GM10248 (cell line): ENCODE measurements around the gene COQ9.

Source experiments
- CTCF ChIA-PET: fragments of 300-600 bp; sonication (Branson Sonifier 250); formaldehyde crosslinking; extraction: SDS; loops from one replicate; lab custom pipeline; 2021; ENCODE audit warnings: antibody characterized with exemption; lab: Yijun Ruan, JAX
- POLR2A ChIA-PET: fragments of 350-650 bp; sonication (Branson Sonifier 250); formaldehyde crosslinking; extraction: SDS; loops from one replicate; lab custom pipeline; 2020; ENCODE audit warnings: antibody characterized with exemption; lab: Yijun Ruan, JAX
- DNase-seq: peaks from one replicate; pipeline ENCODE4 v3.0.0; 2012; ENCODE audit errors: extremely low spot score
- TF ChIP-seq, protein P1 (sequence below): IDR thresholded peaks from 2 replicates; pipeline ENCODE4 v1.5.1; 2012; ENCODE audit warnings: mild to moderate bottlenecking, low read depth; ENCODE audit errors: extremely low read depth, missing control alignments, control extremely low read depth

Gene COQ9

DNA sequence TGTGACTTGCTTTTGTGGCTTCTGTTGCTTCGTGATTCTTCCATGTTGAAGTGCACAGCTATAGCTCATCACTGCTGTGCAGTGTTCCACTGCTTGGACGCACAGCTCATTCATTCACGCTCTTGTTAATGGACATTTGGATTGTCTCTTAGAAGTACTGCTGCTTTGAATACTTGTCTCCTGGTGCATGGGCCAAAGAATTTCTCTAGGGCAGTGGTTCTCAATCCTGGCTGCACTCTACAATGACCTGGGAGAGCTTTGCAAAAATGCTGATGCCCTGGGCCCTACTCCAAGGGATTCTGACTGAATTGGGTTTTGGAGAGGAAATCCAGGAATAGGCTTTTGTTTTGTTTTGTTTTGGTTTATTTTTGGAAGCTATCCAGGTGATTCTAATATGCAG is 22.7 kb upstream of the COQ9 start:
- POLR2A ChIA-PET = interaction anchor here (0.5 kb wide), 1 partner anchor 47 kb away, joined by 3 read pairs; no protein-coding TSS in a partner anchor
- CTCF ChIA-PET = interaction anchor here (1.4 to 17.8 kb wide), 4 partner anchors 7 to 120 kb away, joined by 4 to 454 read pairs (median 18); no protein-coding TSS in a partner anchor
- TF ChIP-seq, protein P1, sequence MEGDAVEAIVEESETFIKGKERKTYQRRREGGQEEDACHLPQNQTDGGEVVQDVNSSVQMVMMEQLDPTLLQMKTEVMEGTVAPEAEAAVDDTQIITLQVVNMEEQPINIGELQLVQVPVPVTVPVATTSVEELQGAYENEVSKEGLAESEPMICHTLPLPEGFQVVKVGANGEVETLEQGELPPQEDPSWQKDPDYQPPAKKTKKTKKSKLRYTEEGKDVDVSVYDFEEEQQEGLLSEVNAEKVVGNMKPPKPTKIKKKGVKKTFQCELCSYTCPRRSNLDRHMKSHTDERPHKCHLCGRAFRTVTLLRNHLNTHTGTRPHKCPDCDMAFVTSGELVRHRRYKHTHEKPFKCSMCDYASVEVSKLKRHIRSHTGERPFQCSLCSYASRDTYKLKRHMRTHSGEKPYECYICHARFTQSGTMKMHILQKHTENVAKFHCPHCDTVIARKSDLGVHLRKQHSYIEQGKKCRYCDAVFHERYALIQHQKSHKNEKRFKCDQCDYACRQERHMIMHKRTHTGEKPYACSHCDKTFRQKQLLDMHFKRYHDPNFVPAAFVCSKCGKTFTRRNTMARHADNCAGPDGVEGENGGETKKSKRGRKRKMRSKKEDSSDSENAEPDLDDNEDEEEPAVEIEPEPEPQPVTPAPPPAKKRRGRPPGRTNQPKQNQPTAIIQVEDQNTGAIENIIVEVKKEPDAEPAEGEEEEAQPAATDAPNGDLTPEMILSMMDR = no peak
- DNase-seq = no peak

- ChIA-PET POLR2A (no interaction called here), CTCF (interaction anchor here (2.9 to 17.8 kb wide), 3 partner anchors 9 to 122 kb away, joined by 17 to 454 read pairs (median 18); no protein-coding TSS in a partner anchor)
- TF ChIP-seq, protein P1 = no peak
- no peak for DNase-seq
Observed at GRCh38 chr16:57426356-57426755, 20.9 kb upstream of the COQ9 start.

DNA sequence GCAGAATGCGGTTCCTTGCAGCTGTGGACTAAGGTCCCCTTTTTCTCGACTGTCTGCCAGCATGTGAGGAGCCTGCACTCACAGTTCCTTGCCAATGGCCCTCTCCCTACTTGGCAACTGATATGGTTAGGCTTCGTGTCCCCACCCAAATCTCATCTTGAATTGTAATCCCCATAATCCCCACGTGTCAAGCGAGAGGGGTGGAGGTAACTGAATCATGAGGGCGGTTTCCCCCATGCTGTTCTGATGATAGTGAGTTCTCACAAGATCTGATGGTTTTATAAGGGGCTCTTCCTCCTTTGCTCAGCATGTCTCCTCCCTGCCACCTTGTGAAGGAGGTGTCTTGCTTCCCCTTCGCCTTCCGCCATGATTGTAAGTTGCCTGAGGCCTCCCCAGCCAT is 20.0 kb upstream of the COQ9 start:
- TF ChIP-seq, protein P1 = no peak
- ChIA-PET CTCF (interaction anchor here (2.9 to 17.8 kb wide), 3 partner anchors 10 to 123 kb away, joined by 17 to 454 read pairs (median 18); no protein-coding TSS in a partner anchor), POLR2A (no interaction called here)
- DNase-seq = no peak

DNA sequence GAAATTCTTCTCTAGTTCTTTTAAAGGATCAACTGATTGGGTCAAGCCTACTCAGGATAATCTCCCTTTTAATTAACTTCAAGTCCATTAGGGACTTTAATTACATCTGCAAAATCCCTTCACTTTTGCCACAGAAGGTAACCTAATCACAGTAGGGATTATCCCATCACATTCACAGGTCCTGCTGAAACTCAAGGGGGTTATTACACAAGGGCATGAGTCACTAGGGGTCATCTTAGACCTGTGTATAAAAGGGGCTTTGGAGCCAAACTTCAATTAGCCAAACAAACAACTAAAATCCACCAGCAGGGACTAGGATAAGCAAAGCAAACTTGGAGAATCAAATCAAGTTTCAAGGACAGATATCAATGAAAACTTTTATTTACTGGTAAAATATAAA is 19.5 kb upstream of the COQ9 start:
- DNase-seq = no peak
- ChIA-PET CTCF (no interaction called here), POLR2A (no interaction called here)
- TF ChIP-seq, protein P1 = no peak

DNA sequence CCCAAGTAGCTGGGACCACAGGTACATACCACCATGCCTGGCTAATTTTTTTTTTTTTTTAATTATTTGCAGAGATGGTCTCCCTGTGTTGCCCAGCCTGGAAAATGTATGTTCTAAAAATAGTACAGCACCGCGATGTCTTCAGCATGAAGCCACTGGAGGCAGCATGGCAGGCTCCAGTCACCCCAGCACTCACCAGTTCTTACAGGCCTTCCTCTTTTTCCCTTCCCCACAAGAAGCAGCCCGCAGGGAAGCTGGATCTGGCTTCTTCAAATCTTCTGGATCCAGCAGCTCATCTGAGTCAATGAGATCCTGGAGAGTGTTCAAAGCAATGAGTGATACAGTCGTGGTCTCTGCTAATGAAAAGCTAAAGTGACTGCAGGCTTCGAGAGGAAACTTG is 16.3 kb upstream of the COQ9 start:
- POLR2A ChIA-PET = no interaction called here
- TF ChIP-seq, protein P1 = no peak
- no peak for DNase-seq
- CTCF ChIA-PET = interaction anchor here (1.5 to 5.4 kb wide), 3 partner anchors 13 to 129 kb away, joined by 3 to 49 read pairs (median 9); partner anchors contain the start of gene POLR2C

- TF ChIP-seq, protein P1 = no peak
- ChIA-PET POLR2A (interaction anchor here (1.8 kb wide), 1 partner anchor 14 kb away, joined by 5 read pairs; the partner anchor contains the start of genes CIAPIN1 and COQ9), CTCF (interaction anchor here (0.8 to 5.4 kb wide), 8 partner anchors 9 to 133 kb away, joined by 3 to 49 read pairs (median 6); partner anchors contain the start of gene POLR2C)
- no peak for DNase-seq
Observed at GRCh38 chr16:57432505-57432904, 14.8 kb upstream of the COQ9 start.
